IPS-NIHi11 (cell line): Measurements from ENCODE around the gene FAF1.
"Not testable (repeated sequence)": the region's sequence is repeated elsewhere in the genome, so short reads cannot be mapped to it uniquely, and the experiment has no call there.

Experiments used
- DNase-seq: peaks from one replicate; pipeline ENCODE4 v3.0.0; 2012; ENCODE audit warnings: mixed read lengths, low spot score

Gene FAF1

DNA sequence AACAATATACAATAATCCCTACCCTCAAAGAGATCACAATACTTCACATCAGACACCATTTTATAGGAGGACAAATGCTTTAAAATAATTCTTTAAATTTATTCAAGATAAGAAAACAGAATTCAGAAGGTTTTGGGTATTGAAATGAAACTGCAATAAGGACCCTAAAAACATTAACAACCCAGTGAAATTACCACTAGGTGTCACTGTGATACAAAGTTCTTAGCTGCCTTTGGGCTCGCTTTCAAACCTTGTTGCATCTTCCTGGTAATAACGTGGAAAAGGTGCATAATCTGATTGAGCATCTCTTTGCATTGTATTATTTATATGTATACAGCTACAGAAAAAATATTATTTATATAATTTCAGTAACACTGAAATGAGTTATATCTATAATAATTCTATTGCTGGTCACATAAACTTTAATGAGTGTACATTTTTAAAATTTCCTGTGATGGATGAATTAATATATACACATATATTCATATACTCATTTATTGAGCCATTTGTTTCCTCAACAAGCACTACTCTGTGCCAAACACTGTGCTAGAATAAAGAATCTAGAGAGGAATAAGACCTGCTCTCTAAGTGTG is 185.2 kb downstream of the FAF1 start:
- peak; percentile 44 for DNase-seq

DNA sequence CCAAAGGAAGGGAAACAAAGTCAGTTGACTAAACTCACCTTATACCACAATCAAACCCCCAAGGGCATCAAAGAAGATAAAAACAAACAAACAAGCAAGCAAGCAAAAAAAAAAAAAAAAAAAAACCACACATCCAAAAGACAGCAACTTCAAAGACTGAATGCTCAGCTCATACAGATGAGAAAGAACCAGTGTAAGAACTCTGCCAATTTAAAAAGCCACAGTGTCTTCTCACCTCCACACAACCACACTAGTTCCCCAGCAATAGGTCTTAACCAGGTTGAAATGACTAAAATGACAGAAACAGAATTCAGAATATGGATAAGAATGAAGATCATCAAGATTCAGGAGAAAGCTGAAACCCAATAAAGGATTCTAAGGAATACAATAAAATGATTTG is 193.4 kb downstream of the FAF1 start:
- DNase-seq, result no peak

DNA sequence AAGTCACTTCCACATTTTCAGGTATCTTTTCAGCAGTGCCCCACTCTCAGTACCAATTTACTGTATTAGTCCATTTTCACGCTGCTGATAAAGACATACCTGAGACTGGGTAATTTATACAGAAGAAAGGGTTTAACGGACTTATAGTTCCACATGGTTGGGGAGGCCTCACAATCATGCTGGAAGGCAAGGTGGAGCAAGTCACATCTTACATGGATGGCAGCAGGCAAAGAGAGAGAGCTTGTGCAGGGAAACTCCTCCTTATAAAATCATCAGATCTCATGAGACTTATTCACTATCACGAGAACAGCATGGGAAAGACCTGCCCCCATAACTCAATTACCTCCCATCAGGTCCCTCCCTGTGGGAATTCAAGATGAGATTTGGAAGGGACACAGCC is 203.5 kb downstream of the FAF1 start:
- not testable (repeated sequence) for DNase-seq

DNA sequence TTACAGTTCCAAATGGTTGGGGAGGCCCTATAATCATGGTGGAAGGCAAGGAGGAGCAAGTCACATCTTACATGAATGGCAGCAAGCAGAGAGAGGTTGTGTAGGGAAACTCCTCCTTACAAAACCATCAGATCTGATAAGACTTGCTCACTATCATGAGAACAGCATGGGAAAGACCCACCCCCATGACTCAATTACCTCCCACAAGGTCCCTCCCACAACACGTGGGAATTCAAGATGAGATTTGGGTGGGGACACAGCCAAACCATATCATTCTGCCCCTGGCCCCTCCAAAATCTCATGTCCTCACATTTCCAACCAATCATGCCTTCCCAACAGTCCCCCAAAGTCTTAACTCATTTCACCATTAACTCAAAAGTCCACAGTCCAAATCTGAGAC is 205.3 kb downstream of the FAF1 start:
- not testable (repeated sequence) for DNase-seq

DNA sequence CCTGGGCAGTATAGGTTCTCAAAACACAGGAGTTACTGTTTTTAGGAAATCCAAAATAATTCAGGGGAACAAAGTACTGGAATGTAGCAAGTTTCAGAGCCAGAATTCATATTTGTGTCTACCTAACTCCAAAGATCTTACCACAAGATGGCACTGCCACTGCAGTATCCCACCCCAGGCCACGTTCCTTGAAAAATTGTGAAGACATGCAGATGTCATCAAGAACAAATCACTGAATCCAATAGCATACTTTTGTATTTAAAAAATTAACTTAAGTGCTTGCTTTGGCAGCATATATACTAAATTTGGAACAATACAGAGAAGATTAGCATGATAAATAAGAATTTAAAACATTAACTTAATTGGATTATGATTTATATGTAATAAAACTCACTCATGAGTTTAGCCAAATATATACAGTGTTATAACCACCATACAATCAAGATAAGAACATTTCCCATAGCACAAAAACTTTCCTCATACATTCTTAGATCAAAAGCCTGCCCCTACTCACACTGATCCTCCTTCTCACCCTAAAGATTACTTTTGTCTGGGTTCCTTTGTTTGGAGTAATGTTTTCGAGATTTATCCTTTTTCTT is 209.9 kb downstream of the FAF1 start:
- DNase-seq, result peak; percentile 19

DNA sequence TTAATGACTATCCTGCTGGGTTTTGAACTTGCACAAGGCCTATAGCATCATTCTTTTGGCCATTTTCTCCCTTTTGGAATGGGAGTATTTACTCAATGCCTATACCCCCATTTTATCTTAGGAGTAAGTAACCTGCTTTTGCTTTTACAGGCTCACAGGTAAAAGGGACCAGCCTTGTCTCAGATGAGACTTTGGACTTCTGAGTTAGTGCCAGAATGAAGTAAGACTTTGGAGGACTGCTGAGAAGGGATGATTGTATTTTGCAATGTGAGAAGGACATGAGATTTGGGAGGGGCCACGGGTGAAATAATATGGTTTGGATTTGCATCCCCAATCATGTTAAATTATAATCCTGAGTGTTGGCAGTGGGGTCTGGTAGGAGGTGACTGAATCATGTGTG is 212.7 kb downstream of the FAF1 start:
- DNase-seq, result no peak

DNA sequence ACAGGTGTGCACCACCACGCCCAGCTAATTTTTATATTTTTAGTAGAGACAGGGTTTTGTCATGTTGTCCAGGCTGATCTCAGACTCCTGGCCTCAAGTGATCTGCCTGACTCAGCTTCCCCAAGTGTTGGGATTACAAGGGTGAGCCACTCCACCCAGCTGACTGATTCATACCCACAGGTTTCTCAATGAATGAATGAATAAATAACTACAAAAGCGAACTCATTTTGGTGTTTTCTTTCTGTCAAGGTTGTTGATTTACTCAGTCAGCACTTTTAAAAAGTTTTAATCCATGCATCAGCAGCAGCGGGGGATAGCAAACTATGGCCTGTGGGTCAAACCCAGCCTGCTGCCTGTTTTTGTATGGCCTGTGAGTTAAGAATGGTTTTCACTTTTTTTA is 217.5 kb downstream of the FAF1 start:
- no peak for DNase-seq

DNA sequence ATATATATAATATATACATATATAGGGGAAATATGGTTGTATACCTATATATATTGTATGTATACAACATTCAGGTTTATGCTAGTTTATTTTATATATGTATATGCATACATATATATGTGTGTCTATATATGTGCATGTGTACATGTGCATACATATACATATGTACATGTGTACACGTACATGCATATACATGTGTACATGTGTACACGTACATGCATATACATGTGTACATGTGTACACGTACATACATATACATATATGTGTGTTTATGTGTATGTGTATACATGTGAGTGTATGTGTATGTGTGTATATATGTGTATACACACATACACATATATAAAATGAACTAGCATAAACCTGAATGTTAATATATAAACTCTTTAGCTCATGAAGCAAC is 220.9 kb downstream of the FAF1 start:
- no peak for DNase-seq

DNA sequence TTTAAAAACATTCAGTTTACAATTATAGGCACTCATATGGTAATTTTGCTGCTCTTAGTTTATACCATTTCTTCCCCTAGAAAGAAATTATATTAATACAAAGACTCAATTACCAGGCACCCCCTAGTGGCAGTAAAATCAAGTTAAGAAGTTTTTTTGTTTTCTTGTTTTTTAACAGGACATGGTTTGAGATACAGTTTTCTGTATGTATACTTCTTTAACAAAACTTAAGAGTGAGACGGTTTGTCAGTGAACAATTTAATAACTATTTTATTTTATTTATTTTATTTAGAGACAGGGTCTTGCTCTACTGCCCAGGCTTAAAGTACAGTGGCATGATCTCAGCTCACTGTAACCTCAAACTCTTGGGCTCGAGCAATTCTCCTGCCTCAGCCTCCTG is 224.6 kb downstream of the FAF1 start:
- DNase-seq, result peak; percentile 15

DNA sequence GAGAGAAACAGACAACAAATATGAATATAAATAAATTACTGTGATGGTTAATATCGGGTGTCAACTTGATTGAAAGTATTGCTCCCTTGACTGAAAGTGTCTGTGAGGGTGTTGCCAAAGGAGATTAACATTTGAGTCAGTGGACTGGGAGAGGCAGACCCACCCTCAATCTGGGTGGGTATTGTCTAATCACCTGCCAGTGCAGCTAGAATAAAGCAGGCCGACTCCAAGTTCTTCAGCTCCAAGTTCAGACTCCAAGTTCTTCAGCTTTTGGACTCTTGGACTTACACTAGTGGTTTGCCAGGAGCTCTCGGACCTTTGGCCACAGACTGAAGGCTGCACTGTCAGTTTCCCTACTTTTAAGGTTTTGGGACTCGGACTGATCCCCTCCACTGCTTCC is 232.5 kb downstream of the FAF1 start:
- not testable (repeated sequence) for DNase-seq

DNA sequence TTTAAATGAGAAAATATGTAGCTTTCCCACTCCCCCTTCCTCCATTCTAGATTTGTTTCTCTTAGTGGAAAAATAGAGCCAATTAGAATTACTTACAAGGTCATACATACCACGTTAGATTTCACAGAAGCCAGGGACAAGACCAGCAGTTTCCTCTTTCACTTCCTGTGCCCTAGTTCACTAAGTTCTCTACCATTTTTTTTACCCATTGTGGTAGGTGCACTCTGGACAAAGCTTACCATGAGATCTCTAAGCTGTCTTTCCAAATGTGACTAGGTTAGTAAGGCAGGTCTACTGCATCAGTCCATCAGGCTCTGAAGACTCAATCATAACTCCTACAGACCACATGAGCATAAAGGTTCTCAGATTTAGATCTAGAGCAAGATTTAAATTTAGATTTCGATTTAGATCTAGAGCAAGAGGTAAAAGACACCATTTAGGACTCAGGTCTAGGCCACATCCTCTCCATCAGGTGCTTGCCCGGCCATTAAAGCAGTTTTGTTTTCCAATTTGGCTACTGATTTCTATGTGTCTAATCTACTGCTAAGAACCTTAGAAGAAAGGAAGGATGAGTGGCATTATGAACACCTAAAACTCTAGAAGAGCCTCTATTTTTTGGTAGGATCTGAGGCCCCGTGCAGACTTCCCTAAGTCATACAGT is 235.3 kb downstream of the FAF1 start:
- DNase-seq, result no peak

DNA sequence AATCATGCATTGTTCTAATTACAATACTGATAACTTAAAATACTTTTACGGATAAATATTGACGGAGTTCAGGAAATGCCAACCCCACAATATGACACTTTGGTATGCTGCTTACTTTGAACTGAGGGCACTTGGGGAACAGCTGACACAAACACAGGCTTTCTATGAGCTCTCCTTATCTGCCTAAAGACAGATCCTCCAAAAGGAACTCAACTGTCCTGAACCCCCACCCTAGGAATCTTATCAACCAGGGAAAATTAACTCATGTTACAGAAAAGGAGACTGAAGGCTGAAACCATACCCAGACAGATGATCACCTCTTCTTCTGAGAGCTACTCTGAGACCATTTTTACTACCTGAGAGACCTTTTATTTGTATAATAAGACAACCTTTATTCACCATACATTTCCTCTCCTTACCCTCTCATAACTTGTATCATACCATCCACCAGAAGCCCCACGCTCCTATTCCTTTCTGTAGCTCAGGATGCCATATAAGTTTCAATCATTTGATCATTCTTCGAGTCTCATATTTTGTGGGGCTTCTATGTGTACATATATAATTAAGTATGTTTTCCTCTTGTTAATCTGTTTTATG is 239.5 kb downstream of the FAF1 start:
- DNase-seq, result no peak

DNA sequence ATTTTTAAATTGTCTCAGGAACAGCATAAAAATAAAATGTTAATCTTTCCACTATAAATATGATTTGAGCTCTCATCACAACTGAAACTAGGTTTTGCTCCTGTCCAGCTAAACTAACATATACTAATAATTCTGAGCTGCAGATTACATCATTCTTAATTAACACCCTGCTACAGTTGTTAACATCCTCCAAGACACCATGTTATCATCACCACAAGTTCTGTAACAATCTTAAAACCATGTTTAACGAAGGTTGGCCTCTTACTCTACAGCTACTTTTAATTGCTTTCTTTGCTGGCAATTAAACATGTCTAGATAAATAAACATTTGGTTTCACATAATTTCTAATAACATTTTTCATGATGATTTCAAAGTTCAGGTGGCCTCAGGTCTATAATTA is 240.9 kb downstream of the FAF1 start:
- DNase-seq, result no peak

DNA sequence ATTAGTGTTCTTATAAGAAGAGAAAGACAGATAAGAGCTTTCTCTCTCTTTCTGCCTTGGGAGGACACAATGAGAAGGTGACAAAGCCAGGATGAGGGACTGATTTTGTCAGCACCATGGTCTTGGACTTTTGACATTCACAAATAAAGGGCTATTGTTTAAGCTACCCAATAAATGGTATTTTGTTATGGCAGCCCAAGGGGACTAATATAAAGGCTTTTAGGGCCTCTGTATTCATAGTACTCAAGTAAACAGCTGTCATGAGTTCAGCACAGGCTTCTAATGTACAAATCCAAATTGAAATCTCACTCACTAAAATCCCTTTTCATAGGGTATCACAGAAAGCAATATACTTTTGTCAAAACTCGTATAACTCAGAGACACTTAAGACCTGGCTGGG is 242.7 kb downstream of the FAF1 start:
- no peak for DNase-seq

DNA sequence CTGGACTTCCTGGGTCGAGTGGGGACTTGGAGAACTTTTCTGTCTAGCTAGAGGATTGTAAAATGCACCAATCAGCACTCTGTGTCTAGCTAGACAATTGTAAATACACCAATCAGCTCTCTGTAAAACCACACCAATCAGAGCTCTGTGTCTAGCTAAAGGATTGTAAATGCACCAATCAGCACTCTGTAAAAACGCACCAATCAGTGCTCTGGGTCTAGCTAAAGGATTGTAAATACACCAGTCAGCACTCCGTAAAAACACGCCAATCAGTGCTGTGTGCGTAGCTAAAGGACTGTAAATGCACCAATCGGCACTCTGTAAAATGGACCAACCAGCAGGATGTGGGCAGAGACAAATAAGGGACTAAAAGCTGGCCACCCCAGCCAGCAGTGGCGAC is 243.6 kb downstream of the FAF1 start:
- not testable (repeated sequence) for DNase-seq

DNA sequence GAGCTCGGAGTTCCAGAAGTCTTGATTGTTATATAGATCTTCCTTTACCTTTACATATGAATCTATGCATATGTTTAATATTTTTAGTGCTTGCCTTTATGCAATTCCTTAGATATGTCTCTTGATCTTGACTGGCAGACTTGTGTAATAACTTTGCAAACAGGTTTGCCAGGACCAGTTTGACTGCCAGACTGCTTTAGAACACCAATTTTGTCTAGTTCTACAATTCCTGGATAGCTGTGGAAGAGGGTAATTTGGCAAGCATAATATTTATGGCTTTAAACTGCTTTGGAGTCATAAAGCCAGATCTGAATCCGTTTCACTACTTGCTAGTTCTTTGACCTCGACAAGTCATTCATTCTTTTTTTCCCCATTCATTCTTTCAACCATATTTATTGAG is 250.0 kb downstream of the FAF1 start:
- no peak for DNase-seq

DNA sequence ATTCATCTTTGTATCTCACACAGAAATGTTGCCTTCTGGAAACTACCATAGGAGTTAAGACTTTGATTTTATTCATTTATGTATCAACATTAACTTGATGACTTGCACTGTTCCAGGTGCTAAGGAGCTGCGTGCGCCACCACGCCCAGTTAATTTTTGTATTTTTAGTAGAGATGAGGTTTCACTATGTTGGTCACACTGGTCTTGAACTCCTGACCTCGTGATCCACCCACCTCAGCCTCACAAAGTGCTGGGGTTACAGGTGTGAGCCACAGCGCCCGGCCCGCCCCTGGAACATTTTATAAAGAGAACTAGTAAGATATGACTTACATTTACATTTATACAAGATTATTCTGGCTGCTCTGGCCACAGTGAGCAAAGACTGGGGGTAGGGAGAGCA is 252.2 kb downstream of the FAF1 start:
- DNase-seq, result no peak

DNA sequence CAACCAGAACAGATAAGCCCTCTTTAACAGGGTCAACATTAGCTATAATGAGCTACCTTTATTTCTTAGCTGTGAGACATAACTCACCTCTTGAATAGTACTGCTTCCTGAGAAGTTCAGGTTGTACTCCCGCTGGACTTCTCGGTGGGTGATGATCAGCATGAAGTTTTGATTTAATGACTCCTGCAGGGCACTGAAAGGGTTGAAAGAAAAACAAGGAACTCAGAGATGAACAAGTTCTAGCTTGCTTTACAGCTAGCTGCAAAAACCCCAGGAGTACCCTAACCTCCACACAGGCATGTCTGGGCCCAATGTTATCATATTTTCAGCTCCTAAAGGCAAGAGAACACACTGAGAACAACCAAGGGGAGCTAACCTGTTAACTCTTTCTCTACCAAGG is 254.4 kb downstream of the FAF1 start:
- DNase-seq, result no peak

DNA sequence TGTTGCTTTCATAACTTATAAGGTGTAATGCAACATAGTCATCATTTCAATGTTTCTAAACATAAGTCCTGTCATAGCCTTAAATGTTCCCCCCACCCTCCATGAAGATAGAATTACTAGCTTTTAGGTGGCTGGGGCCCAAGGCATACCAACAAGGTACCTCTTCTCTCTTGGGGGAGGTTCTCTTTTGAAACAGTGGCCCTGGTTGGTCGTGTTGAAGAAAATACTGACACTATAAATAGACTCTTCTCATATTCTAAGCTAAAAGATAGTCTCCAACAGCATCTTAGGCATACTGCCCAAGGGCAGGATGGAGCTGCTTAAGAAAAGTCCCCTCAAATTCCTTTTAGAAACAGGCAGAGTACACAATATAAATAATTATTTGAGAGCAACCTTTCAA is 255.0 kb downstream of the FAF1 start:
- DNase-seq, result no peak

DNA sequence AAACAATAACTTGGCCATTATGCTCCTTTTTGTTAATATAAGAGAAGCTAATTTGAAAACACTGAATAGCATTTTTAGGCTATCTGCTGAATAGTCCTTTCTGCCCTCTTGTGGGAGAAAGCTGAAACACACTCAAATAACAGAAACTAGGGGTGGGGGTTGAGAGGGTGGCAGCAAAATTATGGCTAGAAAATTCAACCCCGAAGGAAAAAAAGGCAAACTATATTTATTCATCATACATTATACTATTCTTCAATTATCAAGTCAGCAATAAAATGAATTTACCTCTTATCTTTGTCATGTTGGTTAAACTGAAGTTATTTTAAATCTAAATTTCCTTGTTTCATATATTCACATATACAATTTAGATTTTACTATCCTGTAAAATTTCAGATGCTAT is 255.9 kb downstream of the FAF1 start:
- peak; percentile 52 for DNase-seq

DNA sequence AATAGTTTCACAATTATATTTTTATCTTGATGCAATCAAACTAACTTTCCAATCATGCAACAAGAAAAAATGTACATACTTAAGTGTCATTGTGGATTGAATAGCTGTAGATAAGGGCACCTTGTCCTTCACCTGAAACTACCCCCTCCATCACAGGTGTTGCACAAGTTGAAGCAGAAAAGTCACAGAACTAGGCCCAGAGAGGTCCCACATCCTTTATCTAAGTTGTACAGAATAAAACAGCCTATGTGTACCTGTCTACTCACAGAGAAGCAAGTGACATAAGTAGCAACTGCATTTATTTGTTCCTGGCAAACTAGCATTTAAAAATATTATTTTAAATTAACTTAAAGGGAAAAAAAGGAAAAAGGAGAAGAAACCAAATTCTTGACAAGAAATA is 256.8 kb downstream of the FAF1 start:
- DNase-seq, result no peak

DNA sequence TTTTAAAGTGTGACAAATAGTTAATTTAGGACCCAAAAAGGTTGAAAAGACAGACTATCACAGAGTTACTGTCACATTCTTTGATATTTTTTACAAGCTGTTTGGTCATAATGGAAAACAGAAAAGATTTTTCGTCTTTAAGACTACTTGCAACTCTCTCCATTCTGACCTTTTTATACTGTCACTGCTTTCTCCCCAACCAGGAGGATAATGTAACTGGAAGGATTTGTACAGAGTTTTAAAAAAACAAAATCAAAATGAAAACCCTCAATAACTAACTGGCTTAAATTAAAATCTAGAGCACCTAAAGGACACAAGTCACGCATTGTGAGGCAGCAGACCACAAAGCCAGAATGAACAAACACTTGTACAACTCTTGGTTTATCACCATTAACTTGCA is 257.7 kb downstream of the FAF1 start:
- no peak for DNase-seq

DNA sequence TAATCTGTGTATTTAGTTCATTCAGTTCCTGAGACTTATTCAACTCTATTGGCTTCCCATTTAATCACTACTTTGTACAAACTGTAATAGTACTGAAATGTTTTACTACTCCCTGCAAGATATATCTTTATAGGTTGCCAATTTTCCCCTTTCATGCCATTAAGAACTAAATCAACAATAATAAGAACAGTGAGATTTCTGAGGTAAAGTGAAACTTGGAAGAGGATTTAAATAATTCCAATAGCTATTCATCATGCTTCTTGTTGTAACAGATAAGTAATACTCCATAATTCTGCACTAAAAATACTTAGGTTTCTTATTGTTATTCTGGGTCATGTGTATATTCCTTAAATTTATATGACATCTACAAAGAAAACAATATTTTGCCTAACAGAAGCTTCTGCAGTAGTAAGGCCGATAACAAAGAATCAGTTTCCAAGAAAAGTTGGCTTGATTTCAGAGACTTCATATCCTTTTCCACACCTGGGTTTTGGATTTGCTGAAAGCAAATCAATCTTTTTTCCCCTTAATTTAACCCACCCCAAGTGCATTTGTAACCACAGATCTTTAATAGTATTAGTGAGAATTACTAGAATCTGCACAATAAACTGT is 258.3 kb downstream of the FAF1 start:
- no peak for DNase-seq
